A549 (cell line): ENCODE results near the gene EFTUD2.

Source experiments
- CTCF ChIP-seq: fragments of >200 bp; sonication (Bioruptor Twin); formaldehyde crosslinking; IDR thresholded peaks from 3 replicates; pipeline ENCODE4 v1.5.1; 2016
- HOXB13 ChIP-seq: fragments of 250-450 bp; sonication (Bioruptor Pico); IDR thresholded peaks from 2 replicates; pipeline ENCODE4 v1.5.0; 2020; ENCODE audit warnings: low read depth, mild to moderate bottlenecking, moderate library complexity
- MAX ChIP-seq: IDR thresholded peaks from 2 replicates; pipeline ENCODE4 v1.6.1; 2012
- PBX3 ChIP-seq: IDR thresholded peaks from 2 replicates; pipeline ENCODE4 v1.6.1; 2012
- RAD21 ChIP-seq, 2 experiments: fragments of >200 bp in 1 of 2; sonication (Bioruptor Twin) in 1 of 2; formaldehyde crosslinking in 1 of 2; IDR thresholded peaks in 1 of 2; conservative IDR thresholded peaks in 1 of 2; 2 replicates in 1 of 2; 3 replicates in 1 of 2; pipeline ENCODE4 v1.6.1; 2012 to 2018; ENCODE audit warnings: inconsistent platforms in 1 of 2
- RNF2 ChIP-seq: fragments of 200-600 bp; sonication (generic); IDR thresholded peaks from 2 replicates; pipeline ENCODE4 v1.6.1; 2016; ENCODE audit warnings: low read depth, mild to moderate bottlenecking, antibody characterized with exemption, moderate library complexity, borderline replicate concordance

- TF ChIP-seq RAD21 (conservative IDR thresholded peaks at IDR 0.05 in 1 of 2, IDR thresholded peaks at IDR 0.05 in 1 of 2) (no peak), MAX (no peak), CTCF (no peak), PBX3 (no peak), RNF2 (no peak), HOXB13 (CRISPR knock-in tag) (no peak)
These were observed 91.1 kb downstream of the EFTUD2 start for GRCh38 chr17:44808156-44808555.
